HG03108 (cell line): Measurements from ENCODE around the gene ZNF219.
A peak's percentile ranks its signal among the peaks of the same experiment; 100 is the strongest.

Experiments
- ATAC-seq: cut with Tn5 transposase; IDR thresholded peaks from one replicate; pipeline ENCODE4 v1.9.1; 2021; ENCODE audit warnings: moderate library complexity; ENCODE audit not compliant: unreplicated experiment

Gene ZNF219

GRCh38 chr14:21102521-21103410 is 4.3 kb upstream of the ZNF219 start:
- ATAC-seq: no peak

DNA sequence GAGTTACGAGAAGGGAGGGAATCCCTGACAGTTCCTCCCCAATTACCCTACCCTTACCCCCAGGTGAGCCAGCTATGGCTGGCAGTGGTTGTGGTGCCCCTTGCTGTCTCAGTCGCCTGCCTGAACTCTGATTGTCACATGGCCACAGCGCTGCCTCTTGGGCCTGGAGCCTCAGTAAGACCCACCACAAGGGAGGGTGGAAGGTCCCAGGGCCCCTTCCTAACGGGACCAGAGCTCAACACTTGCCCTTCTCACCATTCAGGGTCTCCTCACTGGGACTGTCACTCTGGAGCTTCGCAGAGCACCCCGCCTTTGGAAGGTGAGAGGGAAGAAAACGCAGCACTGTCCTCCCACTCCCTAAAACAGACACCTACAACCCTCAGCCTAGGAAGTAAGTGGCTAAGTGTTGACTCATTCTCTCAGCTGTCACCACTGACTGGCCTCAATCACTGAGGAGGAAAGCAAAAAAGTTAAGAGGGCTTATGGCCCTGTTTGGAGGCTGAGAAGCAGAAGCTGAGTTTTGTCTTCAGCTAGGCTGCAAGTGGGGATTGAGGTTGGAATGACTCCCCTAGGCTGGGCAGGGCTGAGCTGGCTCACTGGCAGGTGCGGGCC is 3.5 kb upstream of the ZNF219 start:
- ATAC-seq: no peak

DNA sequence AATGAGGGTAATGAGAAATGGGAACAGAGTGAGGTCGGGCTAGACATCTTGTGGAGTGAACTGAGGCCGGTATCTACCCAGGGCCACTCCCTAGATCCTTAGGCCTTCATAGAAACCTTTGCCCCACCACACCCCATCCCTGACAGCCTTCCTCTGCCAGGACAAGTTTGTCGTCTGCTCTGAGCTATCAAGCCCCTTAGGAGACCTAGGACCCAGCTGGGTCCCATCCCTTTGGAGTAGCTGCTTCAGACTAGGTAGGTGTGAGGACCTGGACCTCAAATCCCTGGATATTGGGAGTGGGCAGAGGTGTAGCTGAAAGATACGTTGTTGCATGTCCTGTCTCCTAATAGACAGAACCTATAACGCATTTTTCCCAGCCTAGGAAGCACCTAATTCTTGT is 2.5 kb upstream of the ZNF219 start, which contains the start of gene TMEM253:
Gene TMEM253 (plus strand): TSS at position 136 of the 400 bp plus-strand sequence. CDS start 278 bp downstream, outside the sequence.
- ATAC-seq: no peak

DNA sequence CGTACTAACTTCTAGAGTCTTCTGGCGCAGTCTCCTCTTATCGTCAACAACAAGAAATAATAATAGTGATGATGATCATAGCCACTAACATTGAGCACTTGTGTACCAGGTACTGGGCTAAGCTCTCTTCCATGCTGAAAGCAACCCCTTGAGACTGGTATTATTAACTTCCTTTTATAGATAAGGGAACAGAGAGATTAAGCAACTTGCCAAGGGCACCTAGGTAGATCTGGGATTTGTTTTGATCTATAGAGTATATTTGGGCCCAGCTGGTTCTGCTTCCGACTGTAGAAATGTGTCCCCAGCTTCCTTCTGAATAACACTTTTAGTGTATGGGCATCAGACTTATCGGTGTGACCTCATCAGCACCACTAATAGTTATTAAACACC is 1.1 kb upstream of the ZNF219 start:
- no peak for ATAC-seq

- ATAC-seq: no peak
These were observed 589 bp upstream of the ZNF219 start for GRCh38 chr14:21098892-21099595.

GRCh38 chr14:21097636-21098075 is 799 bp downstream of the ZNF219 start:
- ATAC-seq: no peak

- ATAC-seq: no peak
These were observed 1.3 kb downstream of the ZNF219 start for GRCh38 chr14:21096978-21097635.

- no peak for ATAC-seq
These were observed 2.0 kb downstream of the ZNF219 start for GRCh38 chr14:21096438-21096837.

- no peak for ATAC-seq
These were observed 2.8 kb downstream of the ZNF219 start for GRCh38 chr14:21095430-21096205.

GRCh38 chr14:21093769-21094681 is 4.4 kb downstream of the ZNF219 start:
- ATAC-seq: no peak

GRCh38 chr14:21093018-21093417 is 5.4 kb downstream of the ZNF219 start:
- no peak for ATAC-seq

GRCh38 chr14:21092273-21093011 is 6.0 kb downstream of the ZNF219 start:
- peak; percentile 77 for ATAC-seq

DNA sequence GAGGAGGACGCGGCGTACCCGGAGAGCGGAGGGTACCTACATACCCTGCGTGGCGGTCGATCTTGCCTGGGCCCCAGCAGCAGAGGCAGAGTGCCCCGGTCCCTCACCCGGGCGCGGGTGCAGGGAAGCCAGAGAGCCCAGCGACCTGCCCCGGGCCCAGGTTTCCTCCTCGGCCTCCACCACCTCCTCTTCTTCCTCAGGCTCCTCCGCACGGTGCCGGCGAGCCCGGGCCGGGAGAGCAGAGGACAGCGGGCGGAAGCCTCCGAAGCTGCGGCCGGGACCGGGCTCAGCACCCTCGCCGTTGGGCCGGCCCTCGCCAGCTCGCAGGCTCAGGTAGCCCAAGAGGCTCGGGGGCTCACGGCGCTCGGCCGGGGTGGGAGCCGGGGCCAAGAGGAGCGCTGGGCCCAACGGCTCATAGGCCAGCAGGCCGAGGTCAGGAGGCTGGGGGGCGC is 6.6 kb downstream of the ZNF219 start:
- ATAC-seq: no peak

DNA sequence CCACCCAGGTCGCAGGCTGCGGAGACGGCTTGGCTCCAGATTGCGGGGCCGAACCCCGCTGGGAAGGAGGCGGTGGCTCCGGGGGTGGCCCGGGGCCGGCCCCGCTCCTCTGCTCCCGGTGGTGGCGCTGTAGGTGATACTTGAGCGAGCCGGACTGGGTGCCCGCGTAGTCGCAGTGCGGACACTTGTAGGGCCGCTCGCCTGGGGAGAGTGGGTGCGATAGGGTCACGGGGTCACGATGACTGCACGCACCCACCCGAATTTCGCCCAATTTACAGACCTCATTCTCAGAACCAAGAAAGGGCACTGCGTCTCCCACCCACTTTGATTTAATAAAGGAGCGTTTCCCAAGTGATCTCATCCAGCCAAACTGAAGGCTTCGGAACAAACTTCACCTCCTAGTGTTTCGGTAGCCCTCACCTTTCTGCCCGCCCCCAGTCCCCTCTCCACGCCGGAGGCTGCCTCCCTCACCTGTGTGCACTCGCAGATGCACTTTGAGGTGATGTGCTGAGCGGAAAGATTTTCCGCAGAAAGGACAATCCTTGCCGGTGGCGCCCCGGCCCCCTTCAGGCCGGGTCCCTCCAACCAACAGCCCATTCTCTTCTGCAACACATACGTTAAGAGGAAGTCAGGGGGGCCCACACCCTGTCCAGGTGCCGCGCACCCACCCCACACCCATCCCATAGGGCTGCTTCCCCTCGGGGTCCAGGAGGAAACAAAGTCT is 7.4 kb downstream of the ZNF219 start:
- ATAC-seq: no peak

GRCh38 chr14:21090194-21090939 is 8.1 kb downstream of the ZNF219 start:
- no peak for ATAC-seq

DNA sequence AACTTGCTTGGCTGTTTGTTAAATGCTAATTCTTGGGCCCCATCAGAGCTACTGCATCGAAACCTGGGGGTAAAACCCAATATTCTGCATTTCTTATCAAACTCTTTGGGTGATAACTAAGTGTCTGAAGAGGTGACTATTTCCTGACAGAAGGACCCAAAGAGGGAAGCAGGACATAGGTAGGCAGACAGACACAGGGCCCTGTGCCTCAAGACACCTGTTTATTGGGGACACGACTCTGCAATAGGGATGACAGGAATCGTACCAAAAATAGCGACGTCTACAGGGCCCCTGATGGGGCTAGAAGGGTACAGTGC is 8.6 kb downstream of the ZNF219 start:
- no peak for ATAC-seq

GRCh38 chr14:21089271-21089670 is 9.2 kb downstream of the ZNF219 start:
- ATAC-seq: no peak
